Measurements from ENCODE around the gene SNX8.

The SNX8 gene

GRCh38 chr7:2257651-2258050 lies 56.6 kb downstream of the SNX8 start:
- DNase-seq (ENCODE audit: low spot score) = no peak
- TF ChIP-seq CTCF (IDR thresholded peaks at IDR 0.05; ENCODE audit: extremely low read depth, missing control alignments) = no peak

GRCh38 chr7:2257046-2257551 lies 57.1 kb downstream of the SNX8 start:
- no peak for TF ChIP-seq CTCF (IDR thresholded peaks at IDR 0.05; ENCODE audit: extremely low read depth, missing control alignments)
- no peak for DNase-seq (ENCODE audit: low spot score)

- TF ChIP-seq CTCF (IDR thresholded peaks at IDR 0.05; ENCODE audit: extremely low read depth, missing control alignments) = no peak
- DNase-seq (ENCODE audit: low spot score) = no peak
Observed at GRCh38 chr7:2256306-2257045, 57.8 kb downstream of the SNX8 start.

GRCh38 chr7:2255145-2256139 lies 58.8 kb downstream of the SNX8 start:
- DNase-seq (ENCODE audit: low spot score) = no peak
- no peak for TF ChIP-seq CTCF (IDR thresholded peaks at IDR 0.05; ENCODE audit: extremely low read depth, missing control alignments)

GRCh38 chr7:2254429-2255144 lies 59.7 kb downstream of the SNX8 start:
- no peak for TF ChIP-seq CTCF (IDR thresholded peaks at IDR 0.05; ENCODE audit: extremely low read depth, missing control alignments)
- no peak for DNase-seq (ENCODE audit: low spot score)

GRCh38 chr7:2253525-2254244 lies 60.6 kb downstream of the SNX8 start:
- no peak for DNase-seq (ENCODE audit: low spot score)
- TF ChIP-seq CTCF (IDR thresholded peaks at IDR 0.05; ENCODE audit: extremely low read depth, missing control alignments) = no peak
